GM23338 (cell line): ENCODE data around the gene SLTM. TPM values are rescaled to one million over a fixed set of nuclear protein-coding genes. Genes with fewer than 3 reads are reported as not detected.

Source experiments
- ATAC-seq: fragments of 200-7000 bp; cut with Tn5 transposase; 3 replicates; pipeline ENCODE4 v1.9.1; 2020
- DNase-seq: peaks from one replicate; pipeline ENCODE4 v3.0.0-alpha.2; 2015; ENCODE audit warnings: low spot score
- H2AFZ ChIP-seq: fragments of 200-600 bp; sonication (generic); 2 replicates; pipeline ENCODE4 v1.8.0; 2016; ENCODE audit warnings: antibody characterized with exemption, mild to moderate bottlenecking, moderate library complexity
- H3F3A ChIP-seq: fragments of 200-600 bp; sonication (generic); replicated peaks from 2 replicates; pipeline ENCODE4 v1.8.0; 2017; ENCODE audit warnings: antibody characterized with exemption, mixed run types, low read depth
- H3K27ac ChIP-seq: fragments of 200-600 bp; sonication (generic); 2 replicates; pipeline ENCODE4 v1.6.1; 2016; ENCODE audit warnings: low read depth
- H3K27me3 ChIP-seq: fragments of 200-600 bp; sonication (generic); 2 replicates; pipeline ENCODE4 v1.8.0; 2016; ENCODE audit warnings: mild to moderate bottlenecking, mixed run types, moderate library complexity; ENCODE audit not compliant: insufficient read depth
- H3K36me3 ChIP-seq: fragments of 200-600 bp; sonication (generic); 2 replicates; pipeline ENCODE4 v1.8.0; 2016; ENCODE audit warnings: mild to moderate bottlenecking; ENCODE audit not compliant: insufficient read depth
- H3K4me1 ChIP-seq: fragments of 200-600 bp; sonication (generic); 2 replicates; pipeline ENCODE4 v1.8.0; 2016; ENCODE audit warnings: mild to moderate bottlenecking, moderate library complexity; ENCODE audit not compliant: insufficient read depth
- H3K4me2 ChIP-seq: fragments of 200-600 bp; sonication (generic); 2 replicates; pipeline ENCODE4 v1.7.1; 2017; ENCODE audit warnings: mixed run types
- H3K4me3 ChIP-seq: fragments of 200-600 bp; sonication (generic); 2 replicates; pipeline ENCODE4 v1.6.1; 2016; ENCODE audit warnings: mixed run types
- H3K79me2 ChIP-seq: fragments of 200-600 bp; sonication (generic); replicated peaks from 2 replicates; pipeline ENCODE4 v1.8.0; 2017; ENCODE audit warnings: mild to moderate bottlenecking; ENCODE audit not compliant: insufficient read depth
- H3K9me2 ChIP-seq: fragments of 200-600 bp; sonication (generic); 2 replicates; pipeline ENCODE4 v1.8.0; 2017; ENCODE audit not compliant: insufficient read depth
- H4K20me1 ChIP-seq: fragments of 200-600 bp; sonication (generic); replicated peaks from 2 replicates; pipeline ENCODE4 v1.8.0; 2017; ENCODE audit warnings: mild to moderate bottlenecking; ENCODE audit not compliant: insufficient read depth
- H3K27ac Mint-ChIP-seq: 2 replicates; pipeline ENCODE4 v1.8.0; 2020; ENCODE audit warnings: inconsistent platforms, mild to moderate bottlenecking, moderate library complexity, mixed read lengths
- H3K27me3 Mint-ChIP-seq: 3 replicates; pipeline ENCODE4 v1.8.0; 2022; ENCODE audit warnings: low read depth, mild to moderate bottlenecking, moderate library complexity, mixed read lengths, inconsistent platforms; ENCODE audit not compliant: insufficient read depth, poor library complexity
- H3K36me3 Mint-ChIP-seq: 3 replicates; pipeline ENCODE4 v1.8.0; 2021; ENCODE audit warnings: low read depth, mild to moderate bottlenecking, inconsistent platforms, moderate library complexity, mixed read lengths
- H3K4me1 Mint-ChIP-seq: 3 replicates; pipeline ENCODE4 v1.8.0; 2020; ENCODE audit warnings: mild to moderate bottlenecking, inconsistent platforms, mixed read lengths
- H3K4me3 Mint-ChIP-seq: 3 replicates; pipeline ENCODE4 v1.8.0; 2021; ENCODE audit warnings: moderate library complexity, mild to moderate bottlenecking, inconsistent platforms, mixed read lengths
- H3K9me3 Mint-ChIP-seq: 3 replicates; pipeline ENCODE4 v1.8.0; 2020; ENCODE audit warnings: moderate library complexity, mild to moderate bottlenecking, inconsistent platforms, mixed read lengths
- CREB1 ChIP-seq: fragments of 250-450 bp; sonication (Bioruptor Pico); IDR thresholded peaks from 2 replicates; pipeline ENCODE4 v1.5.0; 2020; ENCODE audit warnings: low read depth, mild to moderate bottlenecking, moderate library complexity
- ETS1 ChIP-seq: IDR thresholded peaks from 2 replicates; pipeline ENCODE4 v1.6.1; 2016; ENCODE audit warnings: antibody characterized with exemption
- EZH2 ChIP-seq: fragments of 200-600 bp; sonication (generic); IDR thresholded peaks from one replicate; pipeline ENCODE4 v1.8.0; 2017; ENCODE audit warnings: antibody characterized with exemption, mild to moderate bottlenecking, low read depth; ENCODE audit not compliant: unreplicated experiment
- EZH2phosphoT487 ChIP-seq: fragments of 200-600 bp; sonication (generic); IDR thresholded peaks from one replicate; pipeline ENCODE4 v1.8.1; 2018; ENCODE audit warnings: antibody characterized with exemption; ENCODE audit not compliant: unreplicated experiment
- JUNB ChIP-seq: IDR thresholded peaks from one replicate; pipeline ENCODE4 v1.6.1; 2016; ENCODE audit warnings: antibody characterized with exemption; ENCODE audit not compliant: unreplicated experiment
- NANOG ChIP-seq: IDR thresholded peaks from 2 replicates; pipeline ENCODE4 v1.6.1; 2016; ENCODE audit warnings: antibody characterized with exemption, borderline replicate concordance
- POLR2AphosphoS5 ChIP-seq: IDR thresholded peaks from 2 replicates; pipeline ENCODE4 v1.6.1; 2016; ENCODE audit warnings: antibody characterized with exemption, low read depth
- STAT1 ChIP-seq: IDR thresholded peaks from one replicate; pipeline ENCODE4 v1.6.1; 2016; ENCODE audit warnings: antibody characterized with exemption; ENCODE audit not compliant: unreplicated experiment
- ZNF114 ChIP-seq: fragments of 250-450 bp; sonication (Bioruptor Pico); IDR thresholded peaks from 2 replicates; pipeline ENCODE4 v1.5.0; 2020; ENCODE audit warnings: mild to moderate bottlenecking, moderate library complexity
- ZNF331 ChIP-seq: fragments of 250-450 bp; sonication (Bioruptor Pico); IDR thresholded peaks from 2 replicates; pipeline ENCODE4 v1.5.0; 2020; ENCODE audit warnings: low read depth, mild to moderate bottlenecking, moderate library complexity
- ZNF462 ChIP-seq: fragments of 250-450 bp; sonication (Bioruptor Pico); IDR thresholded peaks from 2 replicates; pipeline ENCODE4 v1.5.0; 2020; ENCODE audit warnings: mild to moderate bottlenecking, moderate library complexity
- polyA plus RNA-seq: library from polyadenylated mRNA; unstranded; fragments of >200 nt; fragmentation: Nextera tagmentation; extraction: Ambion mirVana; gene quantifications from 2 replicates; pipeline ENCODE4 v1.2.1, GENCODE V29; 2016
- total RNA-seq: library from RNA; depleted of rRNA; stranded (reverse); fragments of >200 nt; shearing (Covaris generic); gene quantifications from 2 replicates; pipeline ENCODE4 v1.2.3, GENCODE V29; 2014
- TF ChIP-seq, protein P1 (sequence below), 2 experiments: fragments of 200-600 bp in 1 of 2; sonication (generic) in 1 of 2; conservative IDR thresholded peaks; 2 replicates each; pipeline versions ENCODE4 v1.5.1 to v1.6.1; 2016 to 2017; ENCODE audit warnings: antibody characterized with exemption in 2 of 2, low read depth in 2 of 2, mild to moderate bottlenecking in 2 of 2, moderate library complexity in 1 of 2
- TF ChIP-seq, protein P2 (sequence below): IDR thresholded peaks from one replicate; pipeline ENCODE4 v1.6.1; 2018; ENCODE audit warnings: antibody characterized with exemption; ENCODE audit not compliant: unreplicated experiment

Gene SLTM
- total and polyA plus RNA-seq, 2 experiments from 2014 or later, result 210 to 476 TPM

DNA sequence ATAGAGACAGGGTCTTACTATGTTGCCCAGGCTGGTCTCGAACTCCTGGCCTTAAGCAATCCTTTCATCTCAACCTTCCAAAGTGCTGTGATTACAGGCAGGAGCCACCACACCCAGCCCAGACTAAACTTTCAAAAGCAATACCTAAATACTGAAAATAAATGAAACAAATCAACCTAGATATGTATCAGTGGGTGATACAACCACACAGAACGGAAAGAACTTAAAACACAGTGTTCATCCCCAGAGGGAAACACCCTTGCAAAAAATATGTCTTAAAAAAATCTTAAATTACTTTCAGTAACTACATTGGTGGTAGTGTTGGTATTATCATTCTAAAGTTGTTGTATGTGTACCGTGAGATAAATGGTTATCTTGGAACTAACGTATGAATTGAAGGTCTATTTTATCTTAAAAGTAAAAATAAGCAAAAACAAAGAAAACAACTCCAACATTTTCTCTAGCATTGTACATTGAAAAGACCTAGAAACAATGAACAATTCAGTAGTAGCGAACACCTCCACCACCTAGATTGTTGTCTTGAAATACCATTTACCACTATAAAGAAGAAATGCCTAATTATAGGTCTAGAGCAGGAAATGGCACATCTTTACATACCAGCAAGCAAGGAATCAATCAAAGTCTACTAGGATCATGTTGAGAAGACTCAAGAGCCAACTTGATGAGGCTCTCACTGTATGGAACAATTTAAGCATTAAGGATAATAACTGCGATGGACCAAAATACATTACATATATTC is 24.7 kb downstream of the SLTM start:
- DNase-seq (no peak), ATAC-seq (no peak)
- H3K36me3 Mint-ChIP-seq, result peaks cover 87% of the 10 kb centered on the region
- no peaks in the 10 kb centered on the region for H3K9me3 Mint-ChIP-seq
- peaks cover 99% of the 10 kb centered on the region for H3K79me2 ChIP-seq
- no peaks in the 10 kb centered on the region for H3F3A ChIP-seq
- H3K4me1 Mint-ChIP-seq, result peaks cover 4% of the 10 kb centered on the region; the same call in 2 of the 3 replicates
- 0 out of 2 replicates have a peak, but pooled peaks cover 2% of the 10 kb centered on the region for H3K4me1 ChIP-seq
- no peak overlapping the region for H3K27ac Mint-ChIP-seq
- peaks cover 34% of the 10 kb centered on the region for H3K36me3 ChIP-seq
- no peak overlapping the region for H3K27ac ChIP-seq
- no peak overlapping the region for H3K4me3 Mint-ChIP-seq
- H4K20me1 ChIP-seq, result peaks cover 43% of the 10 kb centered on the region
- H2AFZ ChIP-seq, result no peak overlapping the region
- H3K4me3 ChIP-seq, result no peak overlapping the region
- H3K4me2 ChIP-seq, result no peak overlapping the region
- no peaks in the 10 kb centered on the region for H3K27me3 ChIP-seq
- H3K27me3 Mint-ChIP-seq, result peaks cover 2% of the 10 kb centered on the region
- H3K9me2 ChIP-seq, result no peaks in the 10 kb centered on the region
- TF ChIP-seq, protein P1, sequence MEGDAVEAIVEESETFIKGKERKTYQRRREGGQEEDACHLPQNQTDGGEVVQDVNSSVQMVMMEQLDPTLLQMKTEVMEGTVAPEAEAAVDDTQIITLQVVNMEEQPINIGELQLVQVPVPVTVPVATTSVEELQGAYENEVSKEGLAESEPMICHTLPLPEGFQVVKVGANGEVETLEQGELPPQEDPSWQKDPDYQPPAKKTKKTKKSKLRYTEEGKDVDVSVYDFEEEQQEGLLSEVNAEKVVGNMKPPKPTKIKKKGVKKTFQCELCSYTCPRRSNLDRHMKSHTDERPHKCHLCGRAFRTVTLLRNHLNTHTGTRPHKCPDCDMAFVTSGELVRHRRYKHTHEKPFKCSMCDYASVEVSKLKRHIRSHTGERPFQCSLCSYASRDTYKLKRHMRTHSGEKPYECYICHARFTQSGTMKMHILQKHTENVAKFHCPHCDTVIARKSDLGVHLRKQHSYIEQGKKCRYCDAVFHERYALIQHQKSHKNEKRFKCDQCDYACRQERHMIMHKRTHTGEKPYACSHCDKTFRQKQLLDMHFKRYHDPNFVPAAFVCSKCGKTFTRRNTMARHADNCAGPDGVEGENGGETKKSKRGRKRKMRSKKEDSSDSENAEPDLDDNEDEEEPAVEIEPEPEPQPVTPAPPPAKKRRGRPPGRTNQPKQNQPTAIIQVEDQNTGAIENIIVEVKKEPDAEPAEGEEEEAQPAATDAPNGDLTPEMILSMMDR (conservative IDR thresholded peaks at IDR 0.05; ENCODE audit: low read depth in 2 of 2), result no peak
- TF ChIP-seq EZH2phosphoT487 (no peak), ETS1 (no peak), ZNF114 (no peak), ZNF462 (CRISPR knock-in tag) (no peak), STAT1 (no peak), CREB1 (no peak), JUNB (no peak), ZNF331 (CRISPR knock-in tag) (no peak), NANOG (no peak), POLR2AphosphoS5 (no peak), EZH2 (no peak)
- TF ChIP-seq, protein P2, sequence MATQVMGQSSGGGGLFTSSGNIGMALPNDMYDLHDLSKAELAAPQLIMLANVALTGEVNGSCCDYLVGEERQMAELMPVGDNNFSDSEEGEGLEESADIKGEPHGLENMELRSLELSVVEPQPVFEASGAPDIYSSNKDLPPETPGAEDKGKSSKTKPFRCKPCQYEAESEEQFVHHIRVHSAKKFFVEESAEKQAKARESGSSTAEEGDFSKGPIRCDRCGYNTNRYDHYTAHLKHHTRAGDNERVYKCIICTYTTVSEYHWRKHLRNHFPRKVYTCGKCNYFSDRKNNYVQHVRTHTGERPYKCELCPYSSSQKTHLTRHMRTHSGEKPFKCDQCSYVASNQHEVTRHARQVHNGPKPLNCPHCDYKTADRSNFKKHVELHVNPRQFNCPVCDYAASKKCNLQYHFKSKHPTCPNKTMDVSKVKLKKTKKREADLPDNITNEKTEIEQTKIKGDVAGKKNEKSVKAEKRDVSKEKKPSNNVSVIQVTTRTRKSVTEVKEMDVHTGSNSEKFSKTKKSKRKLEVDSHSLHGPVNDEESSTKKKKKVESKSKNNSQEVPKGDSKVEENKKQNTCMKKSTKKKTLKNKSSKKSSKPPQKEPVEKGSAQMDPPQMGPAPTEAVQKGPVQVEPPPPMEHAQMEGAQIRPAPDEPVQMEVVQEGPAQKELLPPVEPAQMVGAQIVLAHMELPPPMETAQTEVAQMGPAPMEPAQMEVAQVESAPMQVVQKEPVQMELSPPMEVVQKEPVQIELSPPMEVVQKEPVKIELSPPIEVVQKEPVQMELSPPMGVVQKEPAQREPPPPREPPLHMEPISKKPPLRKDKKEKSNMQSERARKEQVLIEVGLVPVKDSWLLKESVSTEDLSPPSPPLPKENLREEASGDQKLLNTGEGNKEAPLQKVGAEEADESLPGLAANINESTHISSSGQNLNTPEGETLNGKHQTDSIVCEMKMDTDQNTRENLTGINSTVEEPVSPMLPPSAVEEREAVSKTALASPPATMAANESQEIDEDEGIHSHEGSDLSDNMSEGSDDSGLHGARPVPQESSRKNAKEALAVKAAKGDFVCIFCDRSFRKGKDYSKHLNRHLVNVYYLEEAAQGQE, result no peak
